Measurements from ENCODE around the gene MSANTD3. TPM values are rescaled to one million over a fixed set of nuclear protein-coding genes. Genes with fewer than 3 reads are reported as not detected.

Gene MSANTD3
- total and polyA plus RNA-seq, 8 donors, result 19.9 to 31.7 (median 22.2) TPM

GRCh38 chr9:100408546-100409175, 18.3 kb upstream of the MSANTD3 start:
- Histone ChIP-seq H3K9me3 (no peaks in the 10 kb centered on the region), H3K27ac (no peak overlapping the region), H3K4me1 (peaks cover 2 to 13% of the 10 kb centered on the region in 2 donors), H3K27me3 (no peaks in the 10 kb centered on the region), H3K36me3 (no peaks in the 10 kb centered on the region), H3K4me3 (no peak overlapping the region)
- TF ChIP-seq CTCF (IDR thresholded peaks at IDR 0.05), result no peak
- DNase-seq, result no peak
- ATAC-seq, result no peak
- intact Hi-C loops (cut with DNase I), result no loop called here

- DNase-seq, result no peak
- intact Hi-C loops (cut with DNase I), result no loop called here
- ATAC-seq, result no peak
- no peak overlapping the region for H3K4me3 ChIP-seq
- H3K27ac ChIP-seq, result no peak overlapping the region
- H3K4me1 ChIP-seq, result peaks cover 2 to 13% of the 10 kb centered on the region in 2 donors
- H3K36me3 ChIP-seq, result no peaks in the 10 kb centered on the region
- no peak for TF ChIP-seq CTCF (IDR thresholded peaks at IDR 0.05)
- no peaks in the 10 kb centered on the region for H3K9me3 ChIP-seq
- no peaks in the 10 kb centered on the region for H3K27me3 ChIP-seq
Observed at GRCh38 chr9:100409176-100409556, 17.8 kb upstream of the MSANTD3 start.

GRCh38 chr9:100411472-100412283, 15.3 kb upstream of the MSANTD3 start:
- intact Hi-C loops (cut with DNase I), result no loop called here
- peaks cover 0 to 11% of the 10 kb centered on the region in 2 donors for H3K27me3 ChIP-seq
- H3K9me3 ChIP-seq, result no peaks in the 10 kb centered on the region
- H3K4me3 ChIP-seq, result peak overlapping the region; percentile 31 to 48
- TF ChIP-seq CTCF (IDR thresholded peaks at IDR 0.05), result no peak
- peak; percentile 77 to 96 (median 94) for DNase-seq
- H3K4me1 ChIP-seq, result peaks cover 2 to 13% of the 10 kb centered on the region in 2 donors
- no peaks in the 10 kb centered on the region for H3K36me3 ChIP-seq
- peak overlapping the region in 1 of 2 donors; percentile 6 for H3K27ac ChIP-seq
- ATAC-seq, result peak; percentile 100

- peaks cover 2 to 13% of the 10 kb centered on the region in 2 donors for H3K4me1 ChIP-seq
- H3K36me3 ChIP-seq, result no peaks in the 10 kb centered on the region
- no peak for TF ChIP-seq CTCF (IDR thresholded peaks at IDR 0.05)
- H3K27ac ChIP-seq, result no peak overlapping the region
- H3K4me3 ChIP-seq, result no peak overlapping the region
- H3K9me3 ChIP-seq, result no peaks in the 10 kb centered on the region
- DNase-seq (no peak), ATAC-seq (no peak)
- intact Hi-C loops (cut with DNase I), result no loop called here
- H3K27me3 ChIP-seq, result peaks cover 0 to 11% of the 10 kb centered on the region in 2 donors
Observed at GRCh38 chr9:100413839-100414420, 13.0 kb upstream of the MSANTD3 start.

GRCh38 chr9:100417815-100418214, 9.1 kb upstream of the MSANTD3 start:
- H3K4me1 ChIP-seq, result no peaks in the 10 kb centered on the region
- ATAC-seq (no peak), DNase-seq (no peak)
- TF ChIP-seq CTCF (IDR thresholded peaks at IDR 0.05), result no peak
- intact Hi-C loops (cut with DNase I), result no loop called here
- H3K36me3 ChIP-seq, result no peaks in the 10 kb centered on the region
- peaks cover 0 to 18% of the 10 kb centered on the region in 2 donors for H3K27me3 ChIP-seq
- no peak overlapping the region for H3K27ac ChIP-seq
- H3K9me3 ChIP-seq, result no peaks in the 10 kb centered on the region
- no peak overlapping the region for H3K4me3 ChIP-seq

Measured in left lung (tissue), 10 donors.